A673 (cell line): Measurements from ENCODE around the gene AGAP2. TPM values are rescaled to one million over a fixed set of nuclear protein-coding genes. Genes with fewer than 3 reads are reported as not detected.

Experiments used
- BruUV-seq: library from RNA; stranded (reverse); fragments of 400-500 nt; replicated peaks from 2 replicates; lab custom pipeline; 2021; lab: Mats Ljungman, UMichigan
- CTCF ChIA-PET: fragments of 300-600 bp; sonication (Branson Sonifier 250); formaldehyde crosslinking; loops from one replicate; lab custom pipeline; 2022; ENCODE audit warnings: antibody characterized with exemption; lab: Charles Lee
- POLR2A ChIA-PET: fragments of 300-600 bp; sonication (Branson Sonifier 250); formaldehyde crosslinking; loops from one replicate; lab custom pipeline; 2022; ENCODE audit warnings: antibody characterized with exemption; ENCODE audit not compliant: low non-redundant PET; lab: Charles Lee
- DNase-seq: peaks from one replicate; pipeline ENCODE4 v3.0.0-alpha.2; 2015; ENCODE audit warnings: low spot score
- H3K27ac ChIP-seq: fragments of 200-600 bp; sonication (generic); 2 replicates; pipeline ENCODE4 v1.5.1; 2016; ENCODE audit warnings: mixed run types, low read depth, mild to moderate bottlenecking, mixed read lengths, antibody characterized with exemption, low read length; ENCODE audit not compliant: poor library complexity, severe bottlenecking
- H3K27me3 ChIP-seq: fragments of 200-600 bp; sonication (generic); replicated peaks from 2 replicates; pipeline ENCODE4 v1.6.1; 2017; ENCODE audit warnings: mixed run types, low read depth, mild to moderate bottlenecking, mixed read lengths, antibody characterized with exemption, low read length; ENCODE audit not compliant: insufficient read depth, poor library complexity
- H3K36me3 ChIP-seq: fragments of 200-600 bp; sonication (generic); 2 replicates; pipeline ENCODE4 v1.6.1; 2016; ENCODE audit warnings: mixed run types, mild to moderate bottlenecking, mixed read lengths, antibody characterized with exemption, low read length; ENCODE audit not compliant: insufficient read depth, poor library complexity, severe bottlenecking
- H3K4me1 ChIP-seq: fragments of 200-600 bp; sonication (generic); 2 replicates; pipeline ENCODE4 v1.6.1; 2017; ENCODE audit warnings: mixed run types, mild to moderate bottlenecking, mixed read lengths, antibody characterized with exemption, low read length; ENCODE audit not compliant: insufficient read depth, poor library complexity, severe bottlenecking
- H3K4me3 ChIP-seq: fragments of 200-600 bp; sonication (generic); 2 replicates; pipeline ENCODE4 v1.5.1; 2016; ENCODE audit warnings: low read depth, mixed run types, mild to moderate bottlenecking, mixed read lengths, low read length; ENCODE audit not compliant: poor library complexity, severe bottlenecking
- H3K9me3 ChIP-seq: fragments of 200-600 bp; sonication (generic); 2 replicates; pipeline ENCODE4 v1.6.1; 2016; ENCODE audit warnings: mixed run types, low read depth, mild to moderate bottlenecking, mixed read lengths, antibody characterized with exemption, low read length; ENCODE audit not compliant: poor library complexity, severe bottlenecking
- EZH2 ChIP-seq: fragments of 200-600 bp; sonication (generic); IDR thresholded peaks from 2 replicates; pipeline ENCODE4 v1.6.1; 2017; ENCODE audit warnings: borderline replicate concordance, low read depth, mild to moderate bottlenecking, mixed read lengths, antibody characterized with exemption, low read length; ENCODE audit not compliant: poor library complexity, severe bottlenecking
- intact Hi-C: fragments of 100-400 bp; cut with micrococcal nuclease; formaldehyde crosslinking; loops from one replicate; pipeline ENCODE4 v1.10.0; 2022; ENCODE audit not compliant: unreplicated experiment
- total RNA-seq: library from RNA; stranded (reverse); gene quantifications from 2 replicates; pipeline ENCODE4 v1.2.3, GENCODE V29; 2021
- TF ChIP-seq, protein P1 (sequence below): fragments of 300-800, 200-600 bp; sonication (generic); conservative IDR thresholded peaks from 2 replicates; pipeline ENCODE4 v1.5.1; 2017; ENCODE audit warnings: low read depth, mild to moderate bottlenecking, antibody characterized with exemption, low read length, moderate library complexity, mixed read lengths

The AGAP2 gene
- total RNA-seq, 1 experiment from 2014 or later = 4.0 TPM

DNA sequence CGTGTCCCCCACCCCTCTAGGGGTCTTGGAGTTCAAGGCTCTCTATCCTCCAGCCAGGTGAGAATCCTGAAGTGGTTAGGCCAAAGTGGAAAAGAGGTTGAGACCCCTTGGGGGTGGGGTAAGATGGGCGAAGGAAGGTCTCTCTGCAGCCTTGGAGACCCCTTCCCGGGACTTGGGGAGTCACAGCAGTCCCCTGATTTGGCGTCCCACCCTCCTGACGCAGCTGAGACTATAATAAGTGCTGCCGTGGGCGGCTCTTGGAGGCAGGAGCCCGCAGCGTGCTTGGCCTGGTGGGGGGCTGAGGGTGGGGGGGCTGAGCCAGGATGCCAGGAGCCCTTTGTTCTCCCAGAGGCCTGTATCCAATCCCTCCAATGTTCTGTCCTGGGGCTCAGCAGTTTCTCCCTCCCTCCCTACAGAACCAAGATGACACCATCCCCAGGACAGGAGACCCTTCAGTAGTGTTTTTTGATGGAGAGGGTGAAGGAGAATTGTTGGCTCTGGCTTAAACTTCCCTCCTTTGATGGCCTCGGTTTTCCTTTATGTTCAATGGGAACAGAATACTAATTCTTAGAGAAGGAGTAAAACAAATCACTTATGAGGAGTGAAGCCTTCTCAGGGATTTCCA lies 1.5 kb upstream of the AGAP2 start:
- BruUV-seq = no TSS peak
- CTCF ChIA-PET = no interaction called here
- POLR2A ChIA-PET = no interaction called here

DNA sequence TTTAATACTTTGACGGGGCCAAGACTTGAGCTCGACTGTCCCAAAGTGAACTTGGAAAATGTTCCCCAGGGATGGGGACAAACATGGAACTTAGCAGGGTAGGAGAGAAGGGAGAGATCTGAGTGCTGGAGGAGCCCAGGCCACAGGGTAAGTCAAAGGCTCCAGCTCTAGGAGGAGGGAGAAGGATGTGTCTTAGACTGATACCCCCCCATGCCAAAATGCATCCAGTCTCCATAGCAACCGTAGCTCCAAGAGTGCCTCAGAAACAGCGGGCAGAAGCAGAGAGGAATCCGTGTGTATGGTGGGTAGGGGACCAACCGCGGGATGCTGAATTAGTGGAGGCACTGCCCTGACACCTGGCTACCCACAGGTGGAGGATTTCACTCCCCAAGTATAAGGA lies 845 bp upstream of the AGAP2 start:
- no peaks in the 10 kb centered on the region for H3K36me3 ChIP-seq
- TF ChIP-seq, protein P1, sequence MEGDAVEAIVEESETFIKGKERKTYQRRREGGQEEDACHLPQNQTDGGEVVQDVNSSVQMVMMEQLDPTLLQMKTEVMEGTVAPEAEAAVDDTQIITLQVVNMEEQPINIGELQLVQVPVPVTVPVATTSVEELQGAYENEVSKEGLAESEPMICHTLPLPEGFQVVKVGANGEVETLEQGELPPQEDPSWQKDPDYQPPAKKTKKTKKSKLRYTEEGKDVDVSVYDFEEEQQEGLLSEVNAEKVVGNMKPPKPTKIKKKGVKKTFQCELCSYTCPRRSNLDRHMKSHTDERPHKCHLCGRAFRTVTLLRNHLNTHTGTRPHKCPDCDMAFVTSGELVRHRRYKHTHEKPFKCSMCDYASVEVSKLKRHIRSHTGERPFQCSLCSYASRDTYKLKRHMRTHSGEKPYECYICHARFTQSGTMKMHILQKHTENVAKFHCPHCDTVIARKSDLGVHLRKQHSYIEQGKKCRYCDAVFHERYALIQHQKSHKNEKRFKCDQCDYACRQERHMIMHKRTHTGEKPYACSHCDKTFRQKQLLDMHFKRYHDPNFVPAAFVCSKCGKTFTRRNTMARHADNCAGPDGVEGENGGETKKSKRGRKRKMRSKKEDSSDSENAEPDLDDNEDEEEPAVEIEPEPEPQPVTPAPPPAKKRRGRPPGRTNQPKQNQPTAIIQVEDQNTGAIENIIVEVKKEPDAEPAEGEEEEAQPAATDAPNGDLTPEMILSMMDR = no peak
- TF ChIP-seq EZH2 = no peak
- CTCF ChIA-PET = no interaction called here
- intact Hi-C loops = no loop called here
- no peaks in the 10 kb centered on the region for H3K9me3 ChIP-seq
- H3K27me3 ChIP-seq = peaks cover 18% of the 10 kb centered on the region
- H3K27ac ChIP-seq = no peak overlapping the region
- H3K4me3 ChIP-seq = no peak overlapping the region
- H3K4me1 ChIP-seq = peaks cover 31% of the 10 kb centered on the region
- no TSS peak for BruUV-seq
- no peak for DNase-seq
- POLR2A ChIA-PET = no interaction called here

More for the DNA sequence above, 1.5 kb upstream of the AGAP2 start:
- H3K4me3 ChIP-seq = no peak overlapping the region
- no peaks in the 10 kb centered on the region for H3K9me3 ChIP-seq
- no peak overlapping the region for H3K27ac ChIP-seq
- TF ChIP-seq, protein P1 = no peak
- no peak for TF ChIP-seq EZH2
- no peak for DNase-seq
- H3K27me3 ChIP-seq = peaks cover 18% of the 10 kb centered on the region
- intact Hi-C loops = loop anchor here (5.0 kb wide), 1 partner anchor 278 kb away; no protein-coding TSS in a partner anchor
- H3K36me3 ChIP-seq = no peaks in the 10 kb centered on the region
- H3K4me1 ChIP-seq = peaks cover 31% of the 10 kb centered on the region

DNA sequence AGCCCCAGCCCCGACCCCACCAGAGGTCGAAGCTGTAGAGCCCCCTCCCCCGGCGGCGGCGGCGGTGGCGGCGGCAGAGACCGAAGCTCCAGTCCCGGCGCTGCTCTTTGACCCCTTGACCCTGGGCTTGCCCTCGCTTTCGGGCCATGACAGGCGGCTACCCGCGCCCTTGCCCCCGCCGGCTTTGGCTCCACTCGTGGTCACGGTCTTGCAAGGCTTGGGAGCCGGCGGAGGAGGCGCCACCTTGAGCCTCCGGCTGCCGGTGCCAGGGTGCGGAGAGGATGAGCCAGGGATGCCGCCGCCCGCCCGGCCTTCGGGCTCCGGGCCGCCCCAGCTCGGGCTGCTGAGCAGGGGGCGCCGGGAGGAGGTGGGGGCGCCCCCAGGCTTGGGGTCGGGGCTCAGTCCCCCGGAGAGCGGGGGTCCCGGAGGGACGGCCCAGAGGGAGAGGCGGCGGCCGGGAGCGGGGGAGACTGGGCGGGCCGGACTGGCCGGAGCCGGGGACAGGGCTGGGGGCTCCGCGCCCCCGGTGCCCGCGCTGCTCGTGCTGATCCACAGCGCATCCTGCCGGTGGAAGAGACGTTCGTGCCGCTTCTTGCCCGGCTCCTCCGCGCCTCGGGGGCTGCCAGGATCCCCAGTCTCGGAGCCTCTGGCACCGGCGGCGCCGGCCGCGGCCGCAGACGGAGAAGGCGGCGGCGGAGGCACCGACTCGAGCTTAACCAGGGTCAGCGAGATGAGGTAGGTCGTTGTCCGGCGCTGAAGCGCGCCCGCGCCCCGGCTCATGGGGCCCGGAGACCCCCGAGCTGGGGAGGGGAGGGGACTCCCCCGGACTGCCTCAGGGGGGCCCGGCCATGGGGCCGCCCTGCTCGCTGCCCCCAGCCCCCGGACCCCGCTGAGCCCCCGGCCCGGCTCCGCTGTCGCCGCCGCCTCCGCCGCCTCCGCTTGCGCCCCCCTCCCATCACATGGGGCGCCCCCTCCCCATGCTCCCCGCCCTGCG lies 778 bp downstream of the AGAP2 start:
- POLR2A ChIA-PET = no interaction called here
- TF ChIP-seq, protein P1 = peak; percentile 56
- TF ChIP-seq EZH2 = no peak
- Histone ChIP-seq H3K9me3 (no peaks in the 10 kb centered on the region), H3K4me1 (peaks cover 31% of the 10 kb centered on the region), H3K27me3 (peaks cover 18% of the 10 kb centered on the region), H3K4me3 (peak overlapping the region; percentile 62), H3K27ac (no peak overlapping the region), H3K36me3 (no peaks in the 10 kb centered on the region)
- intact Hi-C loops = no loop called here
- CTCF ChIA-PET = interaction anchor here (1.1 to 2.3 kb wide), 2 partner anchors 11 to 154 kb away, joined by 5 to 17 read pairs; no protein-coding TSS in a partner anchor
- DNase-seq = peak; percentile 60
- no TSS peak for BruUV-seq
